ENCODE measurements around the gene MICU1.

- TF ChIP-seq, protein P1, sequence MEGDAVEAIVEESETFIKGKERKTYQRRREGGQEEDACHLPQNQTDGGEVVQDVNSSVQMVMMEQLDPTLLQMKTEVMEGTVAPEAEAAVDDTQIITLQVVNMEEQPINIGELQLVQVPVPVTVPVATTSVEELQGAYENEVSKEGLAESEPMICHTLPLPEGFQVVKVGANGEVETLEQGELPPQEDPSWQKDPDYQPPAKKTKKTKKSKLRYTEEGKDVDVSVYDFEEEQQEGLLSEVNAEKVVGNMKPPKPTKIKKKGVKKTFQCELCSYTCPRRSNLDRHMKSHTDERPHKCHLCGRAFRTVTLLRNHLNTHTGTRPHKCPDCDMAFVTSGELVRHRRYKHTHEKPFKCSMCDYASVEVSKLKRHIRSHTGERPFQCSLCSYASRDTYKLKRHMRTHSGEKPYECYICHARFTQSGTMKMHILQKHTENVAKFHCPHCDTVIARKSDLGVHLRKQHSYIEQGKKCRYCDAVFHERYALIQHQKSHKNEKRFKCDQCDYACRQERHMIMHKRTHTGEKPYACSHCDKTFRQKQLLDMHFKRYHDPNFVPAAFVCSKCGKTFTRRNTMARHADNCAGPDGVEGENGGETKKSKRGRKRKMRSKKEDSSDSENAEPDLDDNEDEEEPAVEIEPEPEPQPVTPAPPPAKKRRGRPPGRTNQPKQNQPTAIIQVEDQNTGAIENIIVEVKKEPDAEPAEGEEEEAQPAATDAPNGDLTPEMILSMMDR (conservative IDR thresholded peaks at IDR 0.05; ENCODE audit: low read length): no peak
- TF ChIP-seq EZH2phosphoT487 (IDR thresholded peaks at IDR 0.05; ENCODE audit: borderline replicate concordance, low read depth, low read length): no peak
Observed at GRCh38 chr10:72329290-72330068, 296.4 kb downstream of the MICU1 start.

Data from OCI-LY7 (cell line).